NCI-H187 treated with DMSO at 0.1 percent for 48 hours (cell line): ENCODE measurements around the gene CELF2.

Experiments
- DNase-seq: peaks from one replicate; lab custom pipeline; 2025; lab: John Stamatoyannopoulos, UW

The CELF2 gene

DNA sequence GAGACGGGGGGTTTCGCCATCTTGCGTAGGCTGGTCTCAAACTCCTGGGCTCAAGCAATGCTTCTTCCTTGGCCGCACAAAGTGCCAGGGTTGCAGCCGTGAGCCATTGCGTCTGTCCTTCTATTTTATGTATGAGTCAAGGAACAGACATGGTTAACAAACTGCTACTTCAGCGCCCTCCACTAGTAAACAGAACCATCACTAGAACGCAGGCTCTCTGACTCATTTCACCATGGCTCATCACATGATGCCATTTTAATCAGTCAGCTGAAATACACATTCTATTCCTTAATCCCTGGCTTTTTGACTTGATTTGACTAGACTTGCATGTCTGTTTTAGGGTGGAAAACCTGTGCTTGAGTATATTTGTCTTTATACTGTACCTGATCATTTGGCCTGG, 41.3 kb downstream of the CELF2 start:
- no peak for DNase-seq

DNA sequence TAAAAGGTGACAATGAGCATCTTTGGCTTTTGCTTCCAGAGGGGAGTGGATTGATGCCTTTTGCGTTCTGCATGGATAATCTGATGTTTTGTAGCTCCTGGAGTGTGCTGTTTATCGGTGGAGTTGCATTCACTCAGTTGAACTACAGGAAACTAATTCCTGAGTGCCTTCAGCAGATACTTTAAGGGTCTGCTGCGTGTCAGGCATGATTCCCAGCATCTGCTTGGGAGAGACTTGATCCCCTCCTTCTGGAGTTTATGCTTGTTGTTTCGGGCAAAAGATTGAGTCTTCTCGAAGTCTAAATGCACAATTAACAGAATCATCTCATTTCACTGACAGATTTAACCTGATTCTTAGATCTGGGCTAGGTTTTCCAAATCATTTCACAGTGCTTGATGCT, 46.2 kb downstream of the CELF2 start:
- no peak for DNase-seq

DNA sequence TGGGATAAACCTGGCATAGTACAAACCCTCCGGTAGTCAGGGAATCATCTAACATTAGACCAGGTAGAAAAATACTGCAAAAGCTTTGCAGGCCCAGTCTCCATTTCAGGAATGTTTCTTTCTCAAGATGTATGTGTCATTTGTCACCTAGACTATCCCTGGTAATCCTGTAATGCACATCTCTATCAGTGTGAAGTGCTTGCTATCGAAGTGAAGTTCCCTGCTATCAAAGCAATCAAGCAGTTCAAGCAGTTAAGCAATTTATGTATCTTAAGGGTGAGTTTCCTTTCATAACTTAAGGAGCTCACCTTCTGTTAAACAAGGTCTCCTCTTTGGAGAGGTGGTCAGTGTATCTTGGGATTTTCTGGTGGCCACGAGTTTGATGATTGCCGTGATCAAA, 47.2 kb downstream of the CELF2 start:
- DNase-seq, result no peak

DNA sequence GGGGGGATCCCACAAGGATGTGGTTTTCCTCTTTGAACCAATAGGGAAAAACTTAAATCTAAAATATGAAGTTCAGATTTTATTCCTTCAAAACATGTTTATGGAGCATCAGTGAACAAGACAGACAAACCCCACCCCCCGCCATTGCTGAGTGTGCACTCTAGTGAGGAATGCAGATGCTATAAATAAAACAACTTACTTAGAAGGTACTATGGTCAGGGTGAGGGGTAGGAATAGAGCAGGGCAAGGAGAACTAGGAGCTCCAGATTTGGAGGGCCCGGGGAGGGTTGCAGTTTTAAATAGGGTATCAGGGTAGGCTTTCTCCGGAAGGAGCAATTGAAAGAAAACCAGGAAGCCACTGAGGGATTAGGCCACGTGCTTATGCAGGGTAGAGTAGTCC, 47.9 kb downstream of the CELF2 start:
- no peak for DNase-seq

DNA sequence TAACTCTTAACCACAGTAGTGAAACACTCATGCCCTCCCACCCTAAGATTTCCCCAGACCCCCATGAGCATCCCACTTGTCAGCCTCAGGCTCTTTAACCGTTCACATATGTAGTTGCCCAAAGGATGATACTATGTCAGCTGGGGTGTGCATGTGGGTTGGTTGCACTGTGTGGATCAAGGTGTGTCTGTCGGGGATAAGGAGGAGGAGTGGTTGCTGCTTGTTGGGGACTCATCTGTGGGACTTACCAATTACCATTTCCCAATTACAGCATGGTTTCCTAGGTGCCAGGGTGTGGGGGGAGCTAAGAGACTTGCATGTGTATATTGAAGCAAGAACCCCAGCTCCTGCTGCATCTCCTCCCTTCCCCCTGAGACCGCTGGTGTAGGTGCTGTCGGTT, 48.8 kb downstream of the CELF2 start:
- DNase-seq, result no peak

DNA sequence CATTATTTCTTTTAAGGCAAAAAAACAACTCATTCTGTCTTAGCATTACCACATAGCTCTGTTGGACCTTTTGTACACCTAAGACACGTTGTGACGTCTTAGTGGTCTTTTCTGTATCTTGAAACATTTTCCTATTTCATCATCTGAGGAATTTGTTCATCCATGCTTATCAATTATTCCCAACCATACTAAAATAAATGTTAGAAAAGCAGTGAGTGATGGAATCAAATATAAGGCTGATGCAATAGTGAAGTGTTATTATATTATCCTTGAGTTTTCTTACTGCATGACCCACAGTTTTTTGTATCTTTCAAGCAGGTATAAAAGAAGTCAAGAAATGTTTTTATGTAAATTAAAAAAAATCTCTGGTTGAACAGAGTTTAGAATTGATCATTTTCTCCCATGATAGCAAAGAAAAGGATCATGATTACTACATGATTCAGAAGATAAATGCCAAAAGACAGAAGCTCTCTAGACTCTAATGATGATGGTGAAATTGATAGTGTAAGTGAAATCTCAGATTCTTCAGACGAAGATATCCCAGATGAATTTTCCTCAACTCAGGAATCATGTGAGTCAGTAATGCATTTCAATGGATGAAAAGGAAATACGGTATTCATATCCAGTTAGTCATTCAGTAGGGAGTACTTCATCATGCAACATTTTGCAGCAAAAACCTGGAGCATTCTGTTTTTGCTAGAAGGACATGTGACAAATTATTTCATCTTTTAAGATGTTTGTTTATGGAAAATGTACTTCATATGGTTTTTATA, 51.4 kb downstream of the CELF2 start:
- no peak for DNase-seq

DNA sequence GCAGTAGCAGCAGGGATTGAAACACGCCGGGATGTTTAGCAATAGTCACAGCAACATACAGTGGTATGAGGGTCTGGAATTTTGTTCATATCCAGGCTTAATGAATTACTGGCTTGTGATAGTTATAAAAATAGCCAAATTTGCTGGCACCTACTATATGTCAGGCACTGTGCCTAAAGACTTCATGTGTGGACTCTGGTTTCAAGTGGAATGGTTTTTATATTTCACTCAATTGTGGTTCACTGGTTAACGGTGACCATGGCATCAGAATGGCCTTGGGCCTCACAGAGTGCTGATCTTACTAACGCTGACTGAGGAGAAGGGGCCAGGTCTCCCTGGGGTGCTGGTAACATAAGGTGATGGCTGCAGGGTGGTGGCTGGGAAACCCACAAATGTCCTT, 55.7 kb downstream of the CELF2 start:
- no peak for DNase-seq

DNA sequence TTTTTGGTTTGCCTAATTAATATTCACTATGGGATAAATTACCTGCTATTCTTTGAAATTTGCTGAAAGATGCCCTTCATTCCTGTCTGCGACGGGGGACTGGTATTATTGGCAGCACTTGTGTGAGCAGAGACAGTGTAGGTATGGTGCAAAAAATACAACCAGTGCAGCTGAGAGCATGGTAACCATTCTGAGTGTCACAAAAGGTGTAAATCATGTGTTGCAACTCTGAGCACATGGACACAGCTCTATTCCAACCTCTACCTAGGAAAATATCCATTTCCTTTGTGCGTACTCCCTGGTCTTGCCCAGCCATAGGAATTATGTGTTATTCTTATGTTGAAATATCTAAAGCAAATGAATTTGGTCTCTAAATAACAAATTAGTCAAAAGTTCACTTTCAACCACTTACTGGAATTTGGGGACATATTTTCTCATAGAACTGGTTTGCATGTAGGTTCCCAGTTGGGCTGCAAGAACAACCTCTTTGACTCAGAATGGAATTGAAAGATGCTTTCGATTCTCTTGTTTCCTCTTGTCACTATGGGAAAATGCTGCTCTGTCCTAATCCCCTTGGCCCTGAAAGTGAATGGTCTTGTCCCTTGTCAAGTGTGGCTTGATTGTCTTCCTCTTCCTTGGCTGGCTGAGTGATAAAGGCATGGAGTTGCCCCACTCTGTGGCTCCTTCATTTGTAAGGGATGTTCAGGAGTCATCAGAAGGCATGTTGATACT, 57.0 kb downstream of the CELF2 start:
- DNase-seq, result no peak

DNA sequence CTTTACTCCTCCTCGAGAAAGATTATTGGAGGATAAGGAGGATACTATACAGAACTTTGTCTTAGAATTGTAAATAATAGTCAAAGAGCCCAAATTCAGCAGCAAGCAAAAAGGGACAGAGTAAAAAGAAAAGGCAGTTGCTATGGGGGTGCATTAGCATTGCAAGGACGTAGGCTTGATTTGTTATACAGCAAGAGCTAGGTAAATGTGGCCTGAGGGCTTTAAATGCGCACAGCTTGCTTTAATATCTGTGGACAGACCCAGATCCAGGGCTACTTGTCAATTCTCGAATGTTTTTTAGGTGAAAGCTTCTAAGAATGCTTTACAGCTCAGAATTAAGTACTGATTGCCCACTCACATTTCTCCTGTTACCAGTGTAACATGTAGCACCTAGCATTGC, 58.5 kb downstream of the CELF2 start:
- no peak for DNase-seq

DNA sequence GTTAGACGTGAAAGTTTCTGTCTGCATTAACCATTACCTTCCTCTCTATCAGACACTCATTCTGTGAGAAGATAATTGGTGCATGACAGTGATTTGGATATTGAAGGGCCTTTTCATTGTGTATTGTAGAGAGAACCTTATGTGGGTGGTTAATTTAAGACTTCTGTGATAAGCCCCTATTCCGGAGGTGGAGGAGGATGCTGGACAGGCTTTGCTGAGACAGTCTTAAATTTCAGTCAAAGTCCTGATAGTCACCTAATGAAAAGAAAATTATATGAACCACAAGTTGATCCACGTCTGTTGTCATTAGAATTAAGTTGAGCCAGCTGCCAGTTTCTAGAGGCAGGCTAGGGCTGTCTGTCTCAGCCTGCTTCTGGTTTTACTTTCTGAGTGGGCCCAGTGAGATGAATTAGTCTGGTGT, 62.9 kb downstream of the CELF2 start:
- DNase-seq, result no peak

DNA sequence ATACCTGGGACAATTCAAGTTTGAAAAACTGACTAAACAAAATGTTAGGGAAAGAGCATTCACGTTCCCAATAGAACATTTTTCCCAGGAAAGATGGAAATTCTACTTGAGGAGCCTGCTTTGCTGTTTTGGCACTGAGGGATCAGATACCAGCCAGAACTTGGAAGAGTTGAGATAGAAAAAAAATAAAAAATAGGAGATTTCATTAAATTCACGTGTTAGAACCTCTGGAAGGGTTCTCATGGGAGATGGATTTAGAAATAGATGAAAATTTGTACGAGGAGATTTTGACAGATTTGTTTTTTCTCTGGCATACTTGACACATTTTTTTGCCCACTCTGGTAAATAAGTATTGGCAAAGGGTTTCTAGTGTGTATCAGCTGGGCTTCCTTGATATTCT, 63.7 kb downstream of the CELF2 start:
- no peak for DNase-seq

DNA sequence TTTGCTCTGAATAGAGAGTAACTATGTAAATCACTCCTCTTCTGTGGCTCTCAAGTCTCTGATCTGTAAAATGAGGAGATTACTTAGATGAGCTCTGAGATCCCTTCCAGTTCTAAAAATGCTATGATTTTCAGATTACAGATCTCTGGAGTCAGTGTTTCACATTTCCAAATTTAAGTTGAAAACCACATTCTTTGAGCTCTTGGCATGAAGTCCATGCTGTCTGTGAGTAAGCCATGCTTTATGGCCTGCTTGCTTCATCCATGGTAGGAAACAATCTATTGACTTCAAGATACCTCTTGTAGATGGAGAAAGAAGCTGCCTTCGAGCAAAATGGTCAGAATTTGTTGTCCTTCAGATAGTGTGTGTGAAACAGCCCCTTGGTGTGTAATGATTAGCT, 64.9 kb downstream of the CELF2 start:
- DNase-seq, result no peak

DNA sequence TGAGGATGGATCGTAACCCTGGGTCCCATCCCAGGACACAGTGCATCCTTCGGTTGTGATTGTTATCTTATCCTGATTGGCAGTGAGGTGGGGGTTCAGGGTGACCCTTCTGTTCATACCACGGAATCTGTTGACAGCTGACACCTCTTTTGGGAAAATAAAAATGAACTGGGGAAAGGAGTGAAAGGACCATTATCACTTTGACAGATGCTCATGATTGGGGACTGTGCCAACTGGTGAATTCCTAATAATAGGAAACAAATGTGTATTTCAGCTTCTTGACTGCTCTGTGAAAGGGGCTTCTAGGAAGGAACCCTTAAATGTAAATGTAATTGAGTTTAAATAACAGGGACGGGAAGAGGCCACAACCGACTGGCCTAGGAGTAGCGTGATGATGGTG, 65.4 kb downstream of the CELF2 start:
- no peak for DNase-seq

DNA sequence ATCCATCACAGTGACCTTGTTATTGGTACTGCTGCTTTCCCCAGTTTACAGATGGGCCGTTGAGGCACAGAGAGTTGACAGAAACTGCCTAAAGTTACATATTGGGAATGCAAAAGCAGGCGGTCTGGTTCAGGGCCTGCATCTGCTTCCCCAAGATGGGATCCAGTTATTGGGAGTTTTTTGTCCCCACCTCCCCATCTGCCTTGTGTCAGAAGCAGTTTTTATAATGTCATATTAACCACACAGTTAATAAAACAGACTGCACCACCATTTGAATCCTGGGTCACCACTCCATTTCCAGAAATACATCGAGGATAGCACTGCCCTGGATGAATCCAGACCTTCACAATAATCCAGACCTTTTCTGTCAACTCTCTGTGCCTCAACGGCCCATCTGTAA, 67.9 kb downstream of the CELF2 start:
- no peak for DNase-seq

DNA sequence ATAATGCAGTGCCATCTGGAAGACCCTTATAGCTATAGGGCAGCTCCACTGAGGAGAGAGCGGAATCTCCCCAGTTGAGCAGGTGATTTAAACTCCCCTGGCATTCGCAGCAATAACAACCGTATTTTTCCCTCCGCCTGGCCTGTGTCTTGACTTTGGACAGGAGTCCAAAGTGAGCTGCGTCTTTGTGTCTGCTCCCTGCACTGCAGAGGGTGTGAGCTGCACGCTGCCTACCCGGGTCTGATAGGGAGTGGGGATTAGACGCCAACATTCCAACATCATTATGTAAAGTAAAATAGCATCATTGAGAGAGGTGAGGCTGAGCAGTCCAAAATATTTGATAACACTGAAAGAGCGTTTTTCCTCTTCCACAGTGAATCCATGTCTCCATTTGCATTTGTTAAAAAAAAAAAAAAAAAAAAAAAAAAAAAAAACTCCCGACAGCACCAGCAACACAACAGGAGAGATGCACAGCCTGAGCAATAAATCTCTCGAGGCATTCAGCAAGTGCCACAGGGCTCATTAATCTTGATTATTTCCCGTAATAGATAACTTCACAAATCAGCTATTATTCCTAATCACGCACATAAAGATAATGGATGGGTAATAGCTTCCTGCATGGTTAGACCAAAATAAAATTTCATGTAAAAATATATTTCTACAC, 68.6 kb downstream of the CELF2 start:
- DNase-seq, result no peak

DNA sequence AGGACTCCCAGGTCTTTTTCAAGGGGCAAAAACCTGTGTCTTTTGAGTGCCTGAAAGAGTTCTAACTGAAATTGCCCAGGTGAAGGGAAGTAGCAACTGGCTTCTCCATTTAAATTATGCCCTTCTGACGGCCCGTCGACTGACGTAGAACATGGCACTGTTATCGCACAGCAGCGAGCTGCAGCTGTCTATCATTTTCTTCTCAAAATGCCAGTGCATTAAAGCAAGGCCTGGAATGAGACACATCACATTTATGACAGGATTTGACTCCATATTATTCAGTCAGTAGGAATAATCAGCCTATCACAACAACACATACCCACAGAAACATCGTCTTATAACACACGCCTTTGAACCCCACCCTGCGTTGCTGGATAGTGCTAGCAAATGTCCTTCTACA, 69.7 kb downstream of the CELF2 start:
- no peak for DNase-seq

DNA sequence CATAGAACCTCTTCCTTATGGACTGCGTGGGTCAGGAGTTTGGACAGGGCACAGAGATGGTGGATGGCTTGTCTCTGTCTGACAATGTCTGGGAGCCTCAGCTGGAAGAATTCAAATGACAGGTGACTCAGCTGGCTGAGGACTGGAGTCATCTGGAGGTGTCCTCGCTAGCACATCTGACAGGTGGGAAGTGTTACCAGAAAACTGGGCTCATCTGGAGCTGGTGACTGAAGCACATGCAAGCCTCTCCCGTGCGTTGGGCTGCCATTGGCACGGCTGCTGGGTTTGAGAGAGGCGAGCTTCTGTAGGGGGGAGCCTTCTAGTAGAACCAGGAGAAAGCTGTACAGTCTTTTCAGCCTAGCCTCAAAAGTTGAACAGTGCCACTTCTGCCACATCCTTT, 71.0 kb downstream of the CELF2 start:
- no peak for DNase-seq

DNA sequence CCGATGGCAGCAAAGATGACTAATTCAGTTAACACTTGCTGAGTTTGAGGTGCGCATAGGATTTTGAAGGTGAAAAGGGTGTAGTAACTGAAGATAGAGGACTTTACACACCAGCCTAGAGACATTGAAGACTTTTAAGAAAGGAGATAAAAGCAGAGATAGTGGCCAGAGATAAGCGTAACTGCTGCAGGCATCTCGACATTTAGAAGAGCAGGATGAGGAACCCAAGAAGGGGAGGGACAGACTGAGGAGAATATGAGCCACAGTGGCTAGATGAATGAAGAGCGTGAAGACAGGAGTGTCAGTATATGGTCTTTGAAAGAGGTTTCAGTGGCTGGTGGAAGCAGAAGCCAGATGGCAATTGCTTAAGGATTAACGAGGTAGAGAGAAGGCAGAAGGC, 71.6 kb downstream of the CELF2 start:
- no peak for DNase-seq

DNA sequence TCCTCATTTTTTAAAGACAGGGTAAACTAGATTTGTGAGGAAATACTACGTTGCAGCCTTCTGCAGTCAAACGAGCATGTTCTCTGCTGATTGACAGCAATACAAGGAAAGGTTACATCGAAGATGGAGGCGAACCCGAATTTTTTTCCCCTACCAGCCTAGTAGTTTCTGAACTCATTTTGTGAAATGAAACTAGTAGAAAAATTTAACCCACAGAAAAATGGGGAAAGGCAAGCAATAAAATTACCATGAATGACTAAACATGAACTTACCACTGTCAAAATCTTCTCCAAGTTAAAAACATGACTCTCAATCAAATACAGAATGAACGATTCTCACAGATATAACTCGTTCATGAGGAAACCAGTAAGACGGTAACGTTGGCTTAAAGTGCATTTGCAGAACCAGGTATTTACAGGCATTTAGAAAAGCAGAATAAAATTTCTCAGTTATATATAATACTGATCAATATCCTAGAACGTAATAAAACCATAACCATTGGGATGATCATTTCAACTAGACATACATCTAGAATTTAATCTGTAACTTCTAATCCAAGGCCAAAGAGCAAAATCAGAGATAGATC, 73.9 kb downstream of the CELF2 start:
- no peak for DNase-seq

DNA sequence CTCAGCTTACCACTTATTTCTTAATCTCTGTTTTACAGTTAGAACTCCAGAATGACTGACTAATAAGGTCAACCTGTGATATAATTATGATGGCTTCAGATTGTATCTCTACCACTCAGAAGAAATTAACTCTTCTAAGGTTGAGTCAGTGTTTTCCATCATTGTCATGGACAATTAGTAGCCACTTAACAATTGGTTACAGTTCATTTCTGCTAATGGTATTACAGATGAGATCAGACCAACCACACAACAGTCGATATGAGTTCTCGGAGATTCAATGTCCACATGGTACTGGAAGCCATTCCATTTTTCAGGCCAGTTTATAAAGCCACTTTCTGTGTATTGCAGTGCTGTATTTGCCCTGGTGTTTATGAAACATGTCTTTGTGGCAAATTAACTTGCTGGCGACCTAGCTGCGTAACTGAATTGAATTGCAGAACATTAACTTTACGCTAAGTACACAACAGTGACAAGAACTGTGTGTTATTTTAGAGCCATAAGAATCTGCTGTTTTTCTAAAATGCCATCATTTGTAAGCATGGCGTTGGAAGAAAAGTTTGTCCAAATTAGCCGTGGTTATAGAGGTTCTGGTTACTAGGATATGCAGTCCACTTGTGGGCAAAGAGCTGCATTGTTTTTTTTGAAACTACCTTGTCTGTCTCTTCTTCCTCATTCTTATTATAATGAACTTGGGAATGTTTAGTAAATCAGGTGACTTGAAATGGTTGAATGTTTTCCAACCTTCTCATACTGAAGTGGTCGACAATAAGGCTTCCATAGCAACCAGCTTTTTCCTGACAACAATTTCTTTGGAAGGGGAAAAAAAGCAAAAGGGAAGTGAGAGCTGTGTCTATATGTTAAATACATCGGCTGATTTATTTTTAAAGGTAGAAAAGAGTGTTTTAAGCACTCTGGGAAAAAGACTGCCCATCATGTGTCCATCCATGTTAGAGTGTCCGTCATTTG, 76.4 kb downstream of the CELF2 start:
- DNase-seq, result no peak

DNA sequence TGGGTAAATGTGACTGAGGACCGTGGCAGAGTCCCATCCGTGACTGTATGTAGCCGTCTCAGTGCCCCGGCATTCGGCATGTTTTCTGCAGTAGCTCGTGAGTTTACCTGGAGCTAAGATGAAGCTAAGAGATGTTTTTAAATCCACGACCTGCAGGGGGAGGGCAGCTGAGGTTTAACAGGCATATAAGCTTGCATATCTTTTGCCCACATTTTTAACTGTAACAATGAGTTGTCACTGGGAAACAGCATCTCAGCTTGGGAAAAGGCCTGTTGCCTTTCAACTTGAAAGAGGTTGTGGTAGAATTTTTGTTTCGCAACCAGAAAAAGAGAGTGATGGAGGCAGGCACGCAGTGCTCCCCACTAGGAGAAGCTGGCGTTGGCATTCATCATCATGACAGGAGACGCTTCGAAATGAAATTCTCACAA, 77.7 kb downstream of the CELF2 start:
- no peak for DNase-seq

DNA sequence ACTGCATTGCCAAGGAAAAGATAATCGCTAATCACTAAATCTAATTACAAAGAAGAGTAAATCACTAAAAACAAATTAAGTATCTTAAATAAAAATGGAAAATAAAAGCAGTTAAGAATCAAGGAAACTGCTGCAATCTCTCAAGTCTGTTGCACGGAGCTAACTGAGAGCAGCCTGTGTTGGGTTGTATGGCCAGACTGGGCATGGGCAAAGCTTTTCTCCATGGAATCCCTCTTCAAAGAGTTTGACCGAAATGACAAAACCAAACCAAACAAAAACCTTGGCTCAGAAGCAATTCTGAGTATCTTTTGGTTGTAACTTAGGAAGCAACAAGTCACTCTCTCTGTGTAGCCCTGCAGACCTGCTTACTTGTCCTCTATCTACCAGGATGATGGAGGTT, 78.8 kb downstream of the CELF2 start:
- DNase-seq, result no peak
